CD4-positive, alpha-beta T cell (primary cell): Measurements from ENCODE around the gene RNU6-1. TPM values are rescaled to one million over a fixed set of nuclear protein-coding genes. Genes with fewer than 3 reads are reported as not detected.

Source experiments
- ATAC-seq: fragments of 200-7000 bp; cut with Tn5 transposase; one replicate; pipeline ENCODE4 v1.10.0; 2022; ENCODE audit warnings: mild to moderate bottlenecking; ENCODE audit not compliant: poor library complexity
- CTCF ChIA-PET: fragments of 350-600 bp; sonication (Branson Sonifier 250); formaldehyde crosslinking; loops from one replicate; lab custom pipeline; 2021; ENCODE audit warnings: antibody characterized with exemption, inconsistent platforms; lab: Charles Lee
- POLR2A ChIA-PET: fragments of 350-600 bp; sonication (Branson Sonifier 250); formaldehyde crosslinking; loops from one replicate; lab custom pipeline; 2021; ENCODE audit warnings: antibody characterized with exemption, inconsistent platforms; lab: Charles Lee
- DNase-seq, 14 experiments: peaks; one replicate each; pipeline ENCODE4 v3.0.0-alpha.2; 2013 to 2020; ENCODE audit warnings: mixed read lengths in 2 of 14
- H3K27ac ChIP-seq, 2 donors: one replicate each; pipeline versions ENCODE4 v1.5.1 to v1.7.0; 2013; ENCODE audit warnings: low read length in 2 of 2, low read depth in 1 of 2, mild to moderate bottlenecking in 1 of 2
- H3K27me3 ChIP-seq, 2 experiments: 1 replicate in 1 of 2; 2 replicates in 1 of 2; pipeline versions ENCODE4 v1.6.1 to v1.7.0; 2013; ENCODE audit warnings: low read length in 2 of 2, control low read depth in 1 of 2, mild to moderate bottlenecking in 1 of 2, moderate library complexity in 1 of 2; ENCODE audit not compliant: insufficient read depth in 2 of 2, control insufficient read depth in 1 of 2
- H3K36me3 ChIP-seq: one replicate; pipeline ENCODE4 v1.6.1; 2013; ENCODE audit warnings: low read length, control low read depth; ENCODE audit not compliant: insufficient read depth
- H3K4me1 ChIP-seq: one replicate; pipeline ENCODE4 v1.6.1; 2013; ENCODE audit warnings: low read length, control low read depth; ENCODE audit not compliant: insufficient read depth
- H3K4me3 ChIP-seq: one replicate; pipeline ENCODE4 v1.5.1; 2013; ENCODE audit warnings: mild to moderate bottlenecking, low read length, moderate library complexity
- H3K9me3 ChIP-seq, 2 experiments: 1 replicate in 1 of 2; 2 replicates in 1 of 2; pipeline versions ENCODE4 v1.6.1 to v1.7.0; 2013; ENCODE audit warnings: low read length in 2 of 2, mild to moderate bottlenecking in 2 of 2, control low read depth in 1 of 2, moderate library complexity in 1 of 2; ENCODE audit not compliant: control insufficient read depth in 1 of 2, insufficient read depth in 1 of 2
- H3K27ac Mint-ChIP-seq: one replicate; pipeline ENCODE4 v1.8.0; 2020; ENCODE audit warnings: mixed read lengths
- H3K27me3 Mint-ChIP-seq: one replicate; pipeline ENCODE4 v1.8.0; 2021; ENCODE audit warnings: mixed read lengths
- H3K36me3 Mint-ChIP-seq: one replicate; pipeline ENCODE4 v1.8.0; 2021; ENCODE audit warnings: low read depth, mixed read lengths
- H3K4me1 Mint-ChIP-seq: one replicate; pipeline ENCODE4 v1.8.0; 2021; ENCODE audit warnings: low read depth, mixed read lengths
- H3K4me3 Mint-ChIP-seq: one replicate; pipeline ENCODE4 v1.8.0; 2020; ENCODE audit warnings: mild to moderate bottlenecking, mixed read lengths
- H3K9me3 Mint-ChIP-seq: one replicate; pipeline ENCODE4 v1.8.0; 2020; ENCODE audit warnings: mixed read lengths
- intact Hi-C, 2 experiments: fragments of 100-400 bp; cut with DNase I in 1 of 2; cut with micrococcal nuclease in 1 of 2; formaldehyde crosslinking; loops; one replicate each; pipeline versions ENCODE4 v1.15.1 to v1.9.0; 2023 to 2025; cut with DNase I, micrococcal nuclease
- total RNA-seq, 174 experiments: library from RNA in 2 of 174; stranded (reverse) in 2 of 174; gene quantifications; one replicate each; pipeline ENCODE4 v1.2.3 and lab custom pipeline; 2021 to 2026
- TF ChIP-seq, protein P1 (sequence below): fragments of 200-600 bp; IDR thresholded peaks from one replicate; pipeline ENCODE4 v1.8.0; 2022; ENCODE audit warnings: antibody characterized with exemption, mild to moderate bottlenecking

The RNU6-1 gene
- total RNA-seq, 2 experiments from 2014 or later = not detected

GRCh38 chr15:67879440-67880129, 39.7 kb upstream of the RNU6-1 start:
- Mint-ChIP-seq H3K27me3 (peaks cover 3% of the 10 kb centered on the region), H3K9me3 (no peaks in the 10 kb centered on the region), H3K4me3 (no peak overlapping the region), H3K36me3 (no peaks in the 10 kb centered on the region), H3K27ac (no peak overlapping the region), H3K4me1 (peaks cover 14% of the 10 kb centered on the region)
- Histone ChIP-seq H3K4me1 (peaks cover 7% of the 10 kb centered on the region), H3K9me3 (no peaks in the 10 kb centered on the region), H3K4me3 (no peak overlapping the region), H3K27ac (no peak overlapping the region), H3K36me3 (no peaks in the 10 kb centered on the region), H3K27me3 (peaks cover 0 to 5% of the 10 kb centered on the region in 2 experiments)
- ATAC-seq (no peak), DNase-seq (peak in 3 of 14 experiments; percentile 13 to 42 (median 31))
- CTCF ChIA-PET = no interaction called here
- TF ChIP-seq, protein P1, sequence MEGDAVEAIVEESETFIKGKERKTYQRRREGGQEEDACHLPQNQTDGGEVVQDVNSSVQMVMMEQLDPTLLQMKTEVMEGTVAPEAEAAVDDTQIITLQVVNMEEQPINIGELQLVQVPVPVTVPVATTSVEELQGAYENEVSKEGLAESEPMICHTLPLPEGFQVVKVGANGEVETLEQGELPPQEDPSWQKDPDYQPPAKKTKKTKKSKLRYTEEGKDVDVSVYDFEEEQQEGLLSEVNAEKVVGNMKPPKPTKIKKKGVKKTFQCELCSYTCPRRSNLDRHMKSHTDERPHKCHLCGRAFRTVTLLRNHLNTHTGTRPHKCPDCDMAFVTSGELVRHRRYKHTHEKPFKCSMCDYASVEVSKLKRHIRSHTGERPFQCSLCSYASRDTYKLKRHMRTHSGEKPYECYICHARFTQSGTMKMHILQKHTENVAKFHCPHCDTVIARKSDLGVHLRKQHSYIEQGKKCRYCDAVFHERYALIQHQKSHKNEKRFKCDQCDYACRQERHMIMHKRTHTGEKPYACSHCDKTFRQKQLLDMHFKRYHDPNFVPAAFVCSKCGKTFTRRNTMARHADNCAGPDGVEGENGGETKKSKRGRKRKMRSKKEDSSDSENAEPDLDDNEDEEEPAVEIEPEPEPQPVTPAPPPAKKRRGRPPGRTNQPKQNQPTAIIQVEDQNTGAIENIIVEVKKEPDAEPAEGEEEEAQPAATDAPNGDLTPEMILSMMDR = no peak
- POLR2A ChIA-PET = no interaction called here
- intact Hi-C loops = no loop called here

DNA sequence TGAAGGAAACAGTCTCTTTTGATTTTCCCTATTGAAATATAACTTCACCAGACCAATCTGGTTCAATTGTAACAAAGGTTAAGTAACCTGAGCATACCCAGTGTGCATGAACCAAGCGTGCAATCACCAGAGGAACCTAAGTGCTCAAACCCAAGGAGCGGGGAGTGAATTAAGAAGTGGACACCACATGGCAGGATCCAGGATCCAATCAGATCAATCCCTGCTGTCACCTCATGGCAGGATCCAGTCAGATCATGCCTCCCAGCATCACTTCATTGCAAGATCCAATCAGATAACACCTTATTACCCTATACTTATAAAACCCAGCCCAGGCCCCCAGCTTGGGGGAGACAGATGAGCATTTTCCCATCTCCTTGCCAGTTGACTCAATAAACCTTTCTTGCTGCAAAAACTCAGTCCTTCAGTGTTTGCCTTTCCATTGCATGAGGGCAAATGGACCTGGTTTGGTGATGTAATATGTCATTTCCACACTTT, 38.9 kb upstream of the RNU6-1 start:
- Histone ChIP-seq H3K36me3 (no peaks in the 10 kb centered on the region), H3K9me3 (peaks cover under 1 to 1% of the 10 kb centered on the region in 2 experiments), H3K27ac (no peak overlapping the region), H3K4me3 (no peak overlapping the region), H3K27me3 (peaks cover 0 to 1% of the 10 kb centered on the region in 2 experiments), H3K4me1 (no peaks in the 10 kb centered on the region)
- Mint-ChIP-seq H3K9me3 (peaks cover 3% of the 10 kb centered on the region), H3K36me3 (no peaks in the 10 kb centered on the region), H3K4me1 (peaks cover 14% of the 10 kb centered on the region), H3K27me3 (peaks cover 8% of the 10 kb centered on the region), H3K27ac (no peak overlapping the region), H3K4me3 (no peak overlapping the region)
- DNase-seq (no peak), ATAC-seq (no peak)
- ChIA-PET CTCF (no interaction called here), POLR2A (interaction anchor here (0.6 kb wide), 1 partner anchor 503 kb away, joined by 3 read pairs; no protein-coding TSS in a partner anchor)
- TF ChIP-seq, protein P1 = no peak
- intact Hi-C loops = no loop called here

- no peaks in the 10 kb centered on the region for H3K4me1 ChIP-seq
- ATAC-seq (no peak), DNase-seq (no peak)
- peaks cover 7 to 12% of the 10 kb centered on the region in 2 experiments for H3K9me3 ChIP-seq
- Mint-ChIP-seq H3K9me3 (peaks cover 15% of the 10 kb centered on the region), H3K4me1 (no peaks in the 10 kb centered on the region), H3K27me3 (peaks cover 22% of the 10 kb centered on the region), H3K27ac (no peak overlapping the region), H3K36me3 (no peaks in the 10 kb centered on the region), H3K4me3 (no peak overlapping the region)
- TF ChIP-seq, protein P1 = no peak
- CTCF ChIA-PET = interaction anchor here (1.4 kb wide), 1 partner anchor 10 kb away, joined by 5 read pairs; no protein-coding TSS in a partner anchor
- no peaks in the 10 kb centered on the region for H3K36me3 ChIP-seq
- no peak overlapping the region for H3K27ac ChIP-seq
- peaks cover 0 to 6% of the 10 kb centered on the region in 2 experiments for H3K27me3 ChIP-seq
- POLR2A ChIA-PET = no interaction called here
- H3K4me3 ChIP-seq = no peak overlapping the region
- intact Hi-C loops = no loop called here
These were observed 33.9 kb upstream of the RNU6-1 start for GRCh38 chr15:67873777-67874176.
